MM.1S (cell line): ENCODE data around the gene DMAC1.

Source experiments
- EZH2 ChIP-seq: fragments of 300-600 bp; sonication (generic); optimal IDR thresholded peaks from 2 replicates; pipeline ENCODE3; 2017; ENCODE audit warnings: low read depth, mild to moderate bottlenecking, antibody characterized with exemption, low read length, mixed read lengths
- TF ChIP-seq, protein P1 (sequence below): fragments of 300-600 bp; sonication (generic); IDR thresholded peaks from 2 replicates; pipeline ENCODE4 v1.5.1; 2016; ENCODE audit warnings: antibody characterized with exemption, low read length, mixed read lengths

DNA sequence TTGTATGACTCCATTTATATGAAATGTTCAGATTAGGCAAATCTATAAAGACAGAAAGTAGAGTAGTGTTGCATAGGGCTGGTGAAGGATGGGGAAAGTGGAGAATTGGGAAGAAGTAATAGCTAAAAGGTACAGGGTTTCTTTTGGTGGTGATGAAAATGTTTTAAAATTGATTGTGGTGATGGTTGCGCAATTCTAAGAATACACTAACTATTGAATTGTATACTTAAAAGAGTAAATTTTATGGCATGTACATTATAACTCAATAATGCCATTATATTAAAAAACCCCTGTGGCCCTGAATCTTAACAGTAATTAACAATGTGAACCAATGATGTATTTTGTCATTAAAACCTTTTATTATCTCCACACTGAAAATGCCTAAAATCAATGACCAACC, 20.4 kb upstream of the DMAC1 start:
- no peak for TF ChIP-seq EZH2
- TF ChIP-seq, protein P1, sequence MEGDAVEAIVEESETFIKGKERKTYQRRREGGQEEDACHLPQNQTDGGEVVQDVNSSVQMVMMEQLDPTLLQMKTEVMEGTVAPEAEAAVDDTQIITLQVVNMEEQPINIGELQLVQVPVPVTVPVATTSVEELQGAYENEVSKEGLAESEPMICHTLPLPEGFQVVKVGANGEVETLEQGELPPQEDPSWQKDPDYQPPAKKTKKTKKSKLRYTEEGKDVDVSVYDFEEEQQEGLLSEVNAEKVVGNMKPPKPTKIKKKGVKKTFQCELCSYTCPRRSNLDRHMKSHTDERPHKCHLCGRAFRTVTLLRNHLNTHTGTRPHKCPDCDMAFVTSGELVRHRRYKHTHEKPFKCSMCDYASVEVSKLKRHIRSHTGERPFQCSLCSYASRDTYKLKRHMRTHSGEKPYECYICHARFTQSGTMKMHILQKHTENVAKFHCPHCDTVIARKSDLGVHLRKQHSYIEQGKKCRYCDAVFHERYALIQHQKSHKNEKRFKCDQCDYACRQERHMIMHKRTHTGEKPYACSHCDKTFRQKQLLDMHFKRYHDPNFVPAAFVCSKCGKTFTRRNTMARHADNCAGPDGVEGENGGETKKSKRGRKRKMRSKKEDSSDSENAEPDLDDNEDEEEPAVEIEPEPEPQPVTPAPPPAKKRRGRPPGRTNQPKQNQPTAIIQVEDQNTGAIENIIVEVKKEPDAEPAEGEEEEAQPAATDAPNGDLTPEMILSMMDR = no peak
